DMS114 treated with DMSO at 0.1 percent for 48 hours (cell line): Measurements from ENCODE around the gene ENTPD8.
"Not testable (repeated sequence)": the region's sequence is repeated elsewhere in the genome, so short reads cannot be mapped to it uniquely, and the experiment has no call there.

Source experiments
- DNase-seq: peaks from one replicate; lab custom pipeline; 2025; ENCODE audit not compliant: unreplicated experiment; lab: John Stamatoyannopoulos, UW

The ENTPD8 gene

GRCh38 chr9:137476856-137477255 is 35.7 kb upstream of the ENTPD8 start:
- no peak for DNase-seq

- DNase-seq: no peak
Observed at GRCh38 chr9:137475666-137476065, 34.5 kb upstream of the ENTPD8 start.

GRCh38 chr9:137474271-137474670 is 33.1 kb upstream of the ENTPD8 start:
- DNase-seq: no peak

- DNase-seq: no peak
Observed at GRCh38 chr9:137470785-137471184, 29.6 kb upstream of the ENTPD8 start.

GRCh38 chr9:137467896-137468295 is 26.7 kb upstream of the ENTPD8 start:
- no peak for DNase-seq

GRCh38 chr9:137467161-137467581 is 26.0 kb upstream of the ENTPD8 start:
- no peak for DNase-seq

GRCh38 chr9:137466389-137467085 is 25.4 kb upstream of the ENTPD8 start:
- not testable (repeated sequence) for DNase-seq

GRCh38 chr9:137465720-137466388 is 24.7 kb upstream of the ENTPD8 start:
- DNase-seq: no peak

GRCh38 chr9:137465000-137465719 is 24.0 kb upstream of the ENTPD8 start:
- DNase-seq: no peak

GRCh38 chr9:137464291-137464999 is 23.3 kb upstream of the ENTPD8 start:
- DNase-seq: no peak

- DNase-seq: no peak
Observed at GRCh38 chr9:137463931-137464290, 22.8 kb upstream of the ENTPD8 start.

GRCh38 chr9:137462986-137463930 is 22.1 kb upstream of the ENTPD8 start:
- DNase-seq: no peak

- DNase-seq: no peak
Observed at GRCh38 chr9:137462396-137462985, 21.3 kb upstream of the ENTPD8 start.

GRCh38 chr9:137461663-137462395 is 20.7 kb upstream of the ENTPD8 start:
- no peak for DNase-seq

GRCh38 chr9:137461316-137461662 is 20.1 kb upstream of the ENTPD8 start:
- DNase-seq: no peak

GRCh38 chr9:137460363-137461315 is 19.5 kb upstream of the ENTPD8 start:
- no peak for DNase-seq

GRCh38 chr9:137459601-137460362 is 18.6 kb upstream of the ENTPD8 start:
- no peak for DNase-seq
